Measurements from ENCODE around the gene STK31.
A peak's percentile ranks its signal among the peaks of the same experiment; 100 is the strongest.
"Not testable (repeated sequence)": the region's sequence is repeated elsewhere in the genome, so short reads cannot be mapped to it uniquely, and the experiment has no call there.

STK31 gene

GRCh38 chr7:23833405-23833804, 123.4 kb downstream of the STK31 start:
- DNase-seq (ENCODE audit: low read depth) = no peak
- no peak for TF ChIP-seq MAX (IDR thresholded peaks at IDR 0.05; ENCODE audit: low read depth, low read length)
- no peak for TF ChIP-seq POLR2A (IDR thresholded peaks at IDR 0.05; ENCODE audit: extremely low read depth, insufficient read length)
- TF ChIP-seq, protein P1, sequence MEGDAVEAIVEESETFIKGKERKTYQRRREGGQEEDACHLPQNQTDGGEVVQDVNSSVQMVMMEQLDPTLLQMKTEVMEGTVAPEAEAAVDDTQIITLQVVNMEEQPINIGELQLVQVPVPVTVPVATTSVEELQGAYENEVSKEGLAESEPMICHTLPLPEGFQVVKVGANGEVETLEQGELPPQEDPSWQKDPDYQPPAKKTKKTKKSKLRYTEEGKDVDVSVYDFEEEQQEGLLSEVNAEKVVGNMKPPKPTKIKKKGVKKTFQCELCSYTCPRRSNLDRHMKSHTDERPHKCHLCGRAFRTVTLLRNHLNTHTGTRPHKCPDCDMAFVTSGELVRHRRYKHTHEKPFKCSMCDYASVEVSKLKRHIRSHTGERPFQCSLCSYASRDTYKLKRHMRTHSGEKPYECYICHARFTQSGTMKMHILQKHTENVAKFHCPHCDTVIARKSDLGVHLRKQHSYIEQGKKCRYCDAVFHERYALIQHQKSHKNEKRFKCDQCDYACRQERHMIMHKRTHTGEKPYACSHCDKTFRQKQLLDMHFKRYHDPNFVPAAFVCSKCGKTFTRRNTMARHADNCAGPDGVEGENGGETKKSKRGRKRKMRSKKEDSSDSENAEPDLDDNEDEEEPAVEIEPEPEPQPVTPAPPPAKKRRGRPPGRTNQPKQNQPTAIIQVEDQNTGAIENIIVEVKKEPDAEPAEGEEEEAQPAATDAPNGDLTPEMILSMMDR (IDR thresholded peaks at IDR 0.05; ENCODE audit: low read depth, low read length) = no peak
- no peak for TF ChIP-seq MYC (IDR thresholded peaks at IDR 0.05; ENCODE audit: low read depth, low read length)
- H3K4me3 ChIP-seq (ENCODE audit: low read depth, low read length) = no peak overlapping the region

DNA sequence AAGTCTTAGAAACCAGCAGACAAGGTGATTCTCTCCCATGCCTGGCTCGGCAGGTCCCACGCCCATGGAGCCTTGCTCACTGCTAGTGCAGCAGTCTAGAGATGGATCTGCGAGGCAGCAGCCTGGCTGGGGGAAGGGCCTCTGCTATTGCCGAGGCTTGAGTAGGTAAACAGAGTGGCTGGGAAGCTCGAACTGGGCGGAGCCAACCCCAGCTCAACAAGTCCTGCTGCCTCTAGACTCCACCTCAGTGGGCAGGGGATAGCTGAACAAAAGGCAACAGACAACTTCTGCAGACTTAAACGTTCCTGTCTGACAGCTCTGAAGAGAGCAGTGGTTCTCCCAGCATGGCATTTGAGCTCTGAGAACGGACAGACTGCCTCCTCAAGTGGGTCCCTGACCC, 134.8 kb downstream of the STK31 start:
- DNase-seq (ENCODE audit: low read depth); H3K4me3 ChIP-seq (ENCODE audit: low read depth, low read length): not testable (repeated sequence)

DNA sequence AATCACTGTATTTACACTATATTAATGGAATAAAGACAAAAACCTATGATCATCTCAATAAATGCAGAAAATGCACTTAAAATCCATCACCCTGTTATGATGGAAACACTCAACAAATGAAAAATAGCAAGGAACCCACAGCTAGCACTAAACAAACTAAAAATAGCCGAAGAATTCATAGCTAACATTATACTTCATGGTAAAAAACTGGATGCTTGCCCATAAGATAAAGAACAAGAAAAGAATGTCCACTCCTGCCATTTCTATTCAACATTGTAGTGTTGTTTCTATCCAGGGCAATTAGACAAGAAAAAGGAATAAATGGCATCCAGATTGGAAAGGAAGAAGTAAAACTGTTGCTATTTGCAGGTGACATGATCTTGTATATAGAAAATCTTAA, 142.1 kb downstream of the STK31 start:
- H3K4me3 ChIP-seq (ENCODE audit: low read depth, low read length) = no peak overlapping the region
- no peak for DNase-seq (ENCODE audit: low read depth)
- TF ChIP-seq MYC (IDR thresholded peaks at IDR 0.05; ENCODE audit: low read depth, low read length) = no peak
- TF ChIP-seq MAX (IDR thresholded peaks at IDR 0.05; ENCODE audit: low read depth, low read length) = no peak
- no peak for TF ChIP-seq POLR2A (IDR thresholded peaks at IDR 0.05; ENCODE audit: extremely low read depth, insufficient read length)
- TF ChIP-seq, protein P1 (IDR thresholded peaks at IDR 0.05; ENCODE audit: low read depth, low read length) = no peak

DNA sequence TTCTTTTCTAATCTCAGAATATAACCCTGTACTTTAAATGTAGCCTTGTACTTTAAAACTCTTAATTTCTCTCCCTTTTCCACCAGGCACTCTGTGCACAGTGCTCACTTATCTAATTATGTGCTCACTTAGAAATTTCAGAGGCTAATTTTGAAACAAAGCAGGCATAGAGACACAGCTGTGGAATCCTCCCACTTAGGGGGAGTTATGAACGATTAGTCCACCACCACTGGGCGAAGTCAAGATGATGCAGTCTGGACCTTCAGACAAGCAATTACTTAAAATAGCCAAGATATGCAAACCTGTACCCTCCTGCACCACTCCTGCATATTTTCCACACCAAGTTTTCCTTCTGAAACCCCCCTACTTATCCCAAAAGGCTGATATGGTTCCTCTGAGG, 143.0 kb downstream of the STK31 start:
- TF ChIP-seq POLR2A (IDR thresholded peaks at IDR 0.05; ENCODE audit: extremely low read depth, insufficient read length) (no peak), MAX (IDR thresholded peaks at IDR 0.05; ENCODE audit: low read depth, low read length) (no peak), MYC (IDR thresholded peaks at IDR 0.05; ENCODE audit: low read depth, low read length) (no peak)
- TF ChIP-seq, protein P1 (IDR thresholded peaks at IDR 0.05; ENCODE audit: low read depth, low read length) = no peak
- no peak for DNase-seq (ENCODE audit: low read depth)
- no peak overlapping the region for H3K4me3 ChIP-seq (ENCODE audit: low read depth, low read length)

DNA sequence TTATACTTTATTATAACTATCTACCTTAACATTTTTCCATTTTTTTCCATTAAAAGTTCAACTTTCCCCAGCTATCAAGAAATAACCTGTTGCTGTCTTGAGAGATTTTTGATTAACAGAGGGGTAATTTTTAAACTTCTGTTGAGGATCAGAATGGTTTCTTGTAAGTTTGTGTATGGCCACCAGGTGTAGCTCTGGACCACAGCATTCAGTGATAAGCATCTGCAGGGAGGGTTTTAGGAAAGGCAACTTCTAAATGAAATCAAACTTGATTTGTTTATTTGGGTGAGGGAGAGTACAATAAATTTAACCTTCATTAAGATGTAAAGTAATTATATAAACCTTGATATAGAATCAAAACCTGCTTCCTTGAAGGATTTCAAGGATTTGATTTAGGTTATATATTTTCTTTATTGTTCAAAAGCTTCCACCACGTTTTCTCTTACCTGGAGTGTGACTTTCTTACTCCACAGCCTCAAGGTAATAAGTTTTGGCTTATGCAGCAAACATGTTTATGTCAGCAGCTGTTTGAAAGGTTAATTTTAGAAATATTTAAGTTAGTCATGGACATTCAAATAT, 153.3 kb downstream of the STK31 start:
- peak; percentile 56 for DNase-seq (ENCODE audit: low read depth)
- H3K4me3 ChIP-seq (ENCODE audit: low read depth, low read length) = no peak overlapping the region
- TF ChIP-seq MAX (IDR thresholded peaks at IDR 0.05; ENCODE audit: low read depth, low read length) = peak; percentile 12; the same call in 1 of the 2 replicates
- TF ChIP-seq, protein P1 (IDR thresholded peaks at IDR 0.05; ENCODE audit: low read depth, low read length) = peak; percentile 52
- TF ChIP-seq POLR2A (IDR thresholded peaks at IDR 0.05; ENCODE audit: extremely low read depth, insufficient read length) = no peak
- no peak for TF ChIP-seq MYC (IDR thresholded peaks at IDR 0.05; ENCODE audit: low read depth, low read length)

GRCh38 chr7:23864973-23865372, 155.0 kb downstream of the STK31 start:
- TF ChIP-seq MYC (IDR thresholded peaks at IDR 0.05; ENCODE audit: low read depth, low read length) = no peak
- no peak for TF ChIP-seq MAX (IDR thresholded peaks at IDR 0.05; ENCODE audit: low read depth, low read length)
- TF ChIP-seq, protein P1 (IDR thresholded peaks at IDR 0.05; ENCODE audit: low read depth, low read length) = no peak
- TF ChIP-seq POLR2A (IDR thresholded peaks at IDR 0.05; ENCODE audit: extremely low read depth, insufficient read length) = no peak
- no peak overlapping the region for H3K4me3 ChIP-seq (ENCODE audit: low read depth, low read length)
- DNase-seq (ENCODE audit: low read depth) = no peak
